NT2/D1 (cell line): ENCODE results near the gene CUEDC1.

Source experiments
- SUZ12 ChIP-seq: IDR thresholded peaks from 2 replicates; pipeline ENCODE4 v1.6.1; 2011; ENCODE audit not compliant: insufficient read length, insufficient read depth; ENCODE audit errors: extremely low read depth
- ZNF274 ChIP-seq: IDR thresholded peaks from 2 replicates; pipeline ENCODE4 v1.6.1; 2011; ENCODE audit warnings: mild to moderate bottlenecking, low read depth, low read length

- TF ChIP-seq SUZ12 (no peak), ZNF274 (no peak)
Observed at GRCh38 chr17:57999496-58000017, 44.3 kb upstream of the CUEDC1 start.
